ENCODE results near the gene CFAP210. TPM values are rescaled to one million over a fixed set of nuclear protein-coding genes. Genes with fewer than 3 reads are reported as not detected.
A peak's percentile ranks its signal among the peaks of the same experiment; 100 is the strongest.

The CFAP210 gene
- total RNA-seq, 1 donor from 2014 or later: 1.4 TPM

DNA sequence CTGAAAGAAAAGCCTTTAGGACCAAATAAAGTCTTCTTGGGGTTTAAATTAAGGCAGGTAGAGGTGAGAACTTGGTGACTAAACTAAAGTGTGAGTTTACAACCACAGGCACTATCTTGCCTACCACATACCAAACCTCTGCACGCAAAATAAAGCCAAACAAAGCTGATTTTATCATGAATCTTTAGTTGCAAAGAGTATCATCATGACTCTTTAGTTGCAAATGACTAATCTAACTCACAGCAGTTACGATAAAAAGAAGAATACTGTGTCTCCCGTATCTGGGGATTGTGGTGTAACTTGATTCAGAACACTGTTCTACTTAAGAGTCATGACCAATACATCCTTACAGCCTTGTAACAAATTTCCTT, 11.2 kb downstream of the CFAP210 start:
- no peak for DNase-seq (ENCODE audit: extremely low spot score, unreplicated experiment)
- Mint-ChIP-seq H3K4me3 (no peak overlapping the region), H3K36me3 (peaks cover 6% of the 10 kb centered on the region), H3K27ac (no peak overlapping the region), H3K4me1 (ENCODE audit: unreplicated experiment) (no peaks in the 10 kb centered on the region), H3K27me3 (no peaks in the 10 kb centered on the region), H3K9me3 (peaks cover 6% of the 10 kb centered on the region)
- TF ChIP-seq, protein P1, sequence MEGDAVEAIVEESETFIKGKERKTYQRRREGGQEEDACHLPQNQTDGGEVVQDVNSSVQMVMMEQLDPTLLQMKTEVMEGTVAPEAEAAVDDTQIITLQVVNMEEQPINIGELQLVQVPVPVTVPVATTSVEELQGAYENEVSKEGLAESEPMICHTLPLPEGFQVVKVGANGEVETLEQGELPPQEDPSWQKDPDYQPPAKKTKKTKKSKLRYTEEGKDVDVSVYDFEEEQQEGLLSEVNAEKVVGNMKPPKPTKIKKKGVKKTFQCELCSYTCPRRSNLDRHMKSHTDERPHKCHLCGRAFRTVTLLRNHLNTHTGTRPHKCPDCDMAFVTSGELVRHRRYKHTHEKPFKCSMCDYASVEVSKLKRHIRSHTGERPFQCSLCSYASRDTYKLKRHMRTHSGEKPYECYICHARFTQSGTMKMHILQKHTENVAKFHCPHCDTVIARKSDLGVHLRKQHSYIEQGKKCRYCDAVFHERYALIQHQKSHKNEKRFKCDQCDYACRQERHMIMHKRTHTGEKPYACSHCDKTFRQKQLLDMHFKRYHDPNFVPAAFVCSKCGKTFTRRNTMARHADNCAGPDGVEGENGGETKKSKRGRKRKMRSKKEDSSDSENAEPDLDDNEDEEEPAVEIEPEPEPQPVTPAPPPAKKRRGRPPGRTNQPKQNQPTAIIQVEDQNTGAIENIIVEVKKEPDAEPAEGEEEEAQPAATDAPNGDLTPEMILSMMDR (conservative IDR thresholded peaks at IDR 0.05): no peak

DNA sequence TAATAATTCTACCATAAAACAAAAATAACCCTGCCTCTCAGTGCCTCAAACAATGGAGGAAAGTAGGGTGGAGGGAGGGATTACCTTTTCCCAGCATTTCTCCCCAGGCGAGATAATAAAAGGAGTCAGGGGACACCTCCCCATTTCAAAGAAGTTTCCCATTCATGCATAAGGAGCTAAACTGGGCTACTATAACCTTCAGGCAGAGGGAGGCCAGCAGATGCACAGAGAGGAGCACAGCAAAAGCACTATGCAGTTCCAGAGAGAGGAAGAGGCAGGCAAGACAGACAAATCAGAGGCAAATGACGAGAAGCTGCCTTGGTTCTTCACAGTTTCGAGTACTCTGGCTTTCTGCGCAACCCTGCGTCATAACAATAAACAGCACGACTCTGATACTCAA, 17.4 kb downstream of the CFAP210 start:
- H3K4me3 Mint-ChIP-seq: no peak overlapping the region
- H3K4me1 Mint-ChIP-seq (ENCODE audit: unreplicated experiment): no peaks in the 10 kb centered on the region
- no peak overlapping the region for H3K27ac Mint-ChIP-seq
- H3K36me3 Mint-ChIP-seq: no peaks in the 10 kb centered on the region
- TF ChIP-seq, protein P1 (conservative IDR thresholded peaks at IDR 0.05): no peak
- no peak for DNase-seq (ENCODE audit: extremely low spot score, unreplicated experiment)
- no peaks in the 10 kb centered on the region for H3K27me3 Mint-ChIP-seq
- peaks cover 3% of the 10 kb centered on the region for H3K9me3 Mint-ChIP-seq

DNA sequence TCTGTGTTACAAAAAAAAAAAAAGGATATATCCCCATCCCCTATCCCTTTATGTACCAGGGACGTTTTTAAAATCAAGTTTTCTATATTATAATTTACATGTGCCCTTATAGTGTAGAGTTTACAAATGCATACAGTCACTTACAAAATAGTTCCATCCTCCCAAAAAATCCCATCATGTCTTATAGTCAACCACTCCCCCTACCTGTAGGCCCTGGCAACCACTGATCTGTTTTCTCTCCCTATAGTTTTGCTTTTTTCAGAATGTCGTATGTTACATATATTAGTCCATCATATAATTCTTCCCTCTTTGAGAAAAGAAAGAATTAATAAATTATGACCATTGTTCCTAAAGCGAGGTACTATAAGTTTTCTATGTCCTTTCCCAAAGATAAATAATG, 17.8 kb downstream of the CFAP210 start:
- Mint-ChIP-seq H3K27ac (no peak overlapping the region), H3K27me3 (no peaks in the 10 kb centered on the region), H3K4me1 (ENCODE audit: unreplicated experiment) (no peaks in the 10 kb centered on the region), H3K9me3 (peaks cover 3% of the 10 kb centered on the region), H3K4me3 (no peak overlapping the region), H3K36me3 (no peaks in the 10 kb centered on the region)
- TF ChIP-seq, protein P1 (conservative IDR thresholded peaks at IDR 0.05): peak; percentile 52
- DNase-seq (ENCODE audit: extremely low spot score, unreplicated experiment): no peak

DNA sequence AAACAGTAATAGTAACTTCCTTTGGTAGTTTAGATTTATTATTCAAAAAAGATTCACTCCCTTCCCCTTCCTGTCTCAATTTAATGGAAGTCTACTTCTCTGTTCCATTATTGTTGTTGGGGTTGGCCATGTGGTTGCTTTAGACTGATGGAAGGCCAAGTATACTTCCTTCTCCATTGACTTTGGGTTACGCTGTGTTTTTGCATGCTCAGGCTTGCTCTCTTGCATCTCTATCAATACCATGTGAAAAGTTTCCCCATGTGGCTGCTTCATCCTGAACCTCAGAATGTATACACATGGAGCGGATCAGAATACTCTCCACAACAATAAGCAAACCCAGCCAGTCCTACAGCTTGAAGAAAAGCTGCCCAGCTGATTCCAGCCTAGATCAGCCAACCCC, 20.3 kb downstream of the CFAP210 start:
- TF ChIP-seq, protein P1 (conservative IDR thresholded peaks at IDR 0.05): no peak
- Mint-ChIP-seq H3K27me3 (no peaks in the 10 kb centered on the region), H3K4me3 (no peak overlapping the region)

DNA sequence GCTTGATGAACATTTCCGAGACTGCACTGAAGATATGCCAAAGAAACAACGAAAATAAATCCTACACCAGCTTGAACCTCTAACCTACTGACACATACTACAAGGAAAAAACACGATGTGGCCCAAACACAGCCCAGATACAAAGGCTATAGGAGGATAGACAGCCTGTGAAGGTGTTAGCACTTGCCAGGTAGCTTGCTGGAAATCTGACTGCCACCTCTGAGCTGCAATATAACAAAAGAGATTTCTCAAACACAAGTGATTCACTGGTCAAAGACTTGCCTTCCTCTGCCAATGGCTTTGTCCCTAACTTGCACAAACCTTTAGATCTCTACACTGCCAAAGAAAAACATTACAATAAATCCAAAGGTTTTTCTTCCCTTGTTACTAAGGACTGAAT, 21.1 kb downstream of the CFAP210 start:
- no peak overlapping the region for H3K27ac Mint-ChIP-seq
- no peaks in the 10 kb centered on the region for H3K4me1 Mint-ChIP-seq (ENCODE audit: unreplicated experiment)
- H3K36me3 Mint-ChIP-seq: no peaks in the 10 kb centered on the region
- no peaks in the 10 kb centered on the region for H3K27me3 Mint-ChIP-seq
- no peaks in the 10 kb centered on the region for H3K9me3 Mint-ChIP-seq
- TF ChIP-seq, protein P1 (conservative IDR thresholded peaks at IDR 0.05): no peak
- DNase-seq (ENCODE audit: extremely low spot score, unreplicated experiment): no peak
- no peak overlapping the region for H3K4me3 Mint-ChIP-seq

More for the DNA sequence above, 20.3 kb downstream of the CFAP210 start:
- no peak for DNase-seq (ENCODE audit: extremely low spot score, unreplicated experiment)
- Mint-ChIP-seq H3K4me1 (ENCODE audit: unreplicated experiment) (no peaks in the 10 kb centered on the region), H3K9me3 (no peaks in the 10 kb centered on the region), H3K36me3 (no peaks in the 10 kb centered on the region), H3K27ac (no peak overlapping the region)

DNA sequence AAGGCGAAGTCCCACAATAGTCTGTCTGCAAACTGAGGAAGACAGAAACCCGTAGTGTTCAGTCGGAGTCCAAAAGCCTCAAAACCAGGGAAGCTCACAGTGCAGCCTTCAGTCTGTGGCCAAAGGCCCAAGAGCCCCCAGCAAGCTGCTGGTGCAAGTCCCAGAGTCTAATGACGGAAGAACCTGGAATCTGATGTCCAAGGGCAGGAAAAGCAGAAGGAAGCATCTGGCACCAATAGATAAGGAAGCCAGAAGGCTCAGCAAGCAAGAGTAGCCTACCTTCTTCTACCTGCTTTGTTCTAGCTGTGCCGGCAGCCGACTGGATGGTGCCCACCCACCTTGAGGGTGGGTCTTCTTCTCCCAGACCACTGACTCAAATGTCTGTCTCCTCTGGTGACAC, 21.8 kb downstream of the CFAP210 start:
- Mint-ChIP-seq H3K9me3 (no peaks in the 10 kb centered on the region), H3K27me3 (no peaks in the 10 kb centered on the region), H3K36me3 (no peaks in the 10 kb centered on the region), H3K4me3 (no peak overlapping the region), H3K4me1 (ENCODE audit: unreplicated experiment) (no peaks in the 10 kb centered on the region), H3K27ac (no peak overlapping the region)
- DNase-seq (ENCODE audit: extremely low spot score, unreplicated experiment): no peak
- TF ChIP-seq, protein P1 (conservative IDR thresholded peaks at IDR 0.05): no peak

Measured in type B pancreatic cell (in vitro differentiated cells).